HG03045 (cell line): ENCODE data around the gene ABCC5.
"Not testable (repeated sequence)": the region's sequence is repeated elsewhere in the genome, so short reads cannot be mapped to it uniquely, and the experiment has no call there.

Experiments used
- ATAC-seq: cut with Tn5 transposase; IDR thresholded peaks from one replicate; pipeline ENCODE4 v1.9.1; 2021; ENCODE audit warnings: mild to moderate bottlenecking, moderate library complexity; ENCODE audit not compliant: unreplicated experiment

Gene ABCC5

DNA sequence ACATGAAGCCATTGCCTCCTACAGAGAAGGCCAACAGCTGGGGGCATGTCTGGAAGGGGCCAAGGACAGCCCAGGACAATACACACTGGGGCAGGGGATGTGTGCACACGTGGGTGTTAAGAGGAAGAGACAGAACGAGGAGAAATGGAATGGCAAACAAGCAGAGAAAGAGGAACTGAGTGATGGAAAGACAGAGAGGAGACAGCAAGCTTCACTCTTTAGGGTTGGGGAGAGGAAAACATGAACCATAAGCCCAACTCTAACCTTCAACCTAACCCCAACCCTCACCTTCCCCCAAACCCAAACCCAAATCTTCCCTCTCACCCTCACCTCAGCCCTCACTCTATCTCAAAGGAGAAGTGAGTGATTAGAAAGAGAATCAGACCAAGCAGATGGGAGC, 121.1 kb downstream of the ABCC5 start:
- no peak for ATAC-seq

DNA sequence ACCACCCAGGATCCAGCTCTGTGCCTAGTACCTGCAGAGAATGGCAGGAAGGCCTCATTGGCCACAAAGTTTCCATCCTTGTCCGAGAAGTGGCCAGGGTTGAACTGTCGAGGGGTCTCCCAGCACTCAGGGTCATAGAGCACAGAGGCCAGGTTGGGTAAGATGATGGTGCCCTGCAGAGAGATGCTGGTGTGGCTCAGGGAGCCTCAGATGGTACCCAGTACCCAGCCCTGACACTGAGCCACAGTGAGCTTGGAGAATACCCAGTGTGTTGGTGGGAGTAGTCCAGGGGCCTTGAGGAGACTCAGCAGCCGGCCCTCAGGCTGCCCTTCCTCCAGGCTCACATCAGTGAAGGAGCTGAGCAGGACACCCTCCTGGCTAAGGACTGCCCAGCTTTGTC, 121.5 kb downstream of the ABCC5 start:
- ATAC-seq, result no peak

DNA sequence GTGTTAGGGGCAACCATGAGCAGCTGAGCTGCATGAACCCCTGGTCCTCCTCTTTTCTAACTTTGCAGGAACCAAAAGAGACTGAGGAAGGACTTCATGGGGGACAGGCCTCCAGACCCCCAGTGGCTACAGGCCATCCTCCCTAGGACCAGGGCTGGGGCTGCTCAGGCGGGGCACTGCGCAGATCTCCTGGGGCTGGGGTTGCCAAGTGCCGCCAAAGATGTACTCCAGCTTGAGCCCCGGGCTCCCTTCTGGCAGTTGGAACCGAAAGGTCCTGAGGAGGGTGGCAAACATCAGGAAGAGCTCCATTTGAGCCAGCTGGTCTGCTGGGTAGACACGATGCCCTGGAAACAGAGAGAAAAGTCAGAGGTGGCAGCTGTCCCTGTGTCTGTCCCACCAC, 121.9 kb downstream of the ABCC5 start:
- ATAC-seq, result no peak

DNA sequence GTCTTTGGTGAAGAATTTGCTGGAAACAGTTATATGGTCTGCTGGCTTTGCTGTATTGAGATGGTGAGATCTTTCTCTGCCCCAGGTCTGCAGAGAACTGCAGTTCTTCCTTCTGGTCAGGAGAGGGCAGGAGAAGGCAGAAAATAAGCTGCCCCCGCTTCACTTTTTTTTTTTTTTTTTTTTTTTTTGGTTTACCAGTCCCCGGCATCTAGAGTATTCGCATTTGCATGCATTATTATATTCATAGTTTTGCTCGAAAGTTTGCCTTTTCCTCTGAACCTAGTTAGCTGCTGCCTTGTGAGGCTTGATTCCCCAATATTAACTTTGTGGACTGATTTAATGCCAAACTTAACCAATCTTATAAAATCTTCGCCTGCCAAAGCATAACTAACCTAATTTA, 122.4 kb downstream of the ABCC5 start:
- ATAC-seq, result no peak

DNA sequence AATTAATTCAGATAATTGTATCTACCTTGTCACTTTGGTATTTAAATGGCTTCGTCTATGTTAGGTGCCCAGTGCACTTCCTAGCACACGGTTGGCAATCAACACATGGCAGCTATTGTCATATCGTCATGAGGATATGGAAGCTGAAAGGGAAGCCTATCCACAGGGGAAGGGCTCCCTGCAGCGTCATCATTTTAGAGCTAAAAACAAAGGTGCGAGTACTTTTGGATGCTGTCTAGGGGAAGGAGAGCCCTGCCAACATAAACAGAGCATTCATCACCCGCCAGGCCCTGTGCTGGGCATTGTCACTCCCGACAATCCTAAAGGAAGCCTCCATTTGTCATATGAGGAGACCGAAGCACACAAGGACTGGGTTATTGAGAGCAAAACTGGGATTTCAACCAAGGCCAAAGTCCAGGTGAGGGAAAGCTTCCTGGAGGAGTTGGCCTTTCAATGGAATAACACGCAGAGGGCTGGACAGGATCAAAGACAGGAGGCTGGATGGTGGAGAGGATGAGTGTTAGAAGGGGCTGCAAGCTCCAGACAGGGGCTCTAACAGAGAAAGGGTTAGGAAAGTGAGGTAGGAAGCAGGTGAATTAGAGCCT, 125.0 kb downstream of the ABCC5 start:
- no peak for ATAC-seq

DNA sequence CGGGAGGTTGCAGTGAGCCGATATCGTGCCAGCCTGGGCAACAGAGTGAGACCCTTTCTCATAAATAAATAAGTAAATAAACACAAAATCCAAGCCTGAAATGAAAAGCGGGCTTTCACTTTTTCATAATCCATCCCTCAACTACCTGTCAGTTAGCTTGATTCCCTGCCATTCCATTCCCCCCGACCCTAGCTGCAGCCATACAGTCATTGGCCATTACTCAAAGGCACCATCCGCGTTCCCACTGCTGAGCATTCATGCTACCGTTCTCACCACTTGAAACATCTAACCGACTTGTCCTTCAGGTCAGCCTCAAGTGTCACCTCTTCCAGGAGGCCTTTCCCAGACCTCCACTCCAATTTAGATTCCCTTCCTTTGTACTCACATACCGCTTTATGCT, 131.9 kb downstream of the ABCC5 start:
- ATAC-seq, result no peak

DNA sequence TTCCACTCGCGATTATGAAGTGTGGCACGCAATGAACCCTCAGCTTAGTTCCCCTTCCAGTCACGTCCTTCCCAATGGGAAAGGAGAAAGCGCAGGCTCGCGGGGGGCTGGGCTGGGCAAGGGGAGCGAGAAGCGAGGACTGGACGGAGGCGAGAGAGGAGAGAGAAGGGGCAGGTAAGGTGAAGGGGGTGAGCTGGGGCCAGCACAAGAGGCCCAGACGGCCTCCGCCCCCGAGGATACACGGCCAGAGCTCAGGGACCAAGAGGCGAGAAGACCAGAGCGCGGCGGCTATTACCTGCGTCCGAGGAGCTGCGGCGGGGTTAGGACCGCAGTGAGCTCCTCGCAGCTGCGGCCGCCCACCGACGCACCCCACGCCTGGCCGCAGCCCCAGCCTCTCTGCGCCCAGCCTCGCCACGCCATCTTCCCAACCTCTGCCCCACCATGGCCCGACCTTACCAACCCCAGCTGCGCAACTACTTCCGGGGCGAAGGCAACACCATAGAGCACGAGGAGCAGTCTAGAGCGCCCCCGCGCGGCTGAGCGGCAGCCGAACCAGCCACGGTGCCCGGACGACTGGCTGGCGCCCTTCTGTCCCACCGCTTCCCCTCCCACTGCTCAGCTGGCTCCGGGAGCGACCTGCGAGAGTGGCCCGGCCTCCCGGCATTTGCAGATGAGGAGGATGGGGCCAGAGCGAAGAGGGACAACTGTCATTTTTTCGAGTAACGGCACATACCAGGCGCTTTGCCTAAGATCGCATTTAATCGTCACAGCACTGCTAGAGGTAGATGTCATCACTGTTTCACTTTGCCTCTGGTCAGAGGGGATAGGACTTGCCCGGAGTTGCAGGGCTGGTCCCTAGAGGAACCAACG, 133.0 kb downstream of the ABCC5 start, which contains the start of gene PARL:
PARL (minus strand) TSS at position 454 of the 870 bp plus-strand sequence; CDS start at position 420, 34 bp downstream.
- ATAC-seq, result peak; percentile 99

DNA sequence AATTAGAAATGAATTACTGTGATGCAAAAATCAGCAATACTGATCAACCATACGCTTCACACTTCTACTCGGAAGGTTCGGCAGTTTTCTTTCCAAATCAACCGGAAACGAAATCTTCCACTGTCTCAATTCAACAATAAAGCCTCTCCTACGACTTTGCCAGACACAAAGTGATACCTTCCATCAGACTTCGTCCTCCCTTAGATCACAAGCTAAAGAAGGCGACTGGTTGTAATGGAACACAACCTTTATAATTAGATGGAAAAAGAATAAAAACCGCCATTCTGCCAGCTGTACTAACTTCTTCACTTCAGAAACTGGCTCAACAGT, 133.6 kb downstream of the ABCC5 start:
- ATAC-seq, result no peak

DNA sequence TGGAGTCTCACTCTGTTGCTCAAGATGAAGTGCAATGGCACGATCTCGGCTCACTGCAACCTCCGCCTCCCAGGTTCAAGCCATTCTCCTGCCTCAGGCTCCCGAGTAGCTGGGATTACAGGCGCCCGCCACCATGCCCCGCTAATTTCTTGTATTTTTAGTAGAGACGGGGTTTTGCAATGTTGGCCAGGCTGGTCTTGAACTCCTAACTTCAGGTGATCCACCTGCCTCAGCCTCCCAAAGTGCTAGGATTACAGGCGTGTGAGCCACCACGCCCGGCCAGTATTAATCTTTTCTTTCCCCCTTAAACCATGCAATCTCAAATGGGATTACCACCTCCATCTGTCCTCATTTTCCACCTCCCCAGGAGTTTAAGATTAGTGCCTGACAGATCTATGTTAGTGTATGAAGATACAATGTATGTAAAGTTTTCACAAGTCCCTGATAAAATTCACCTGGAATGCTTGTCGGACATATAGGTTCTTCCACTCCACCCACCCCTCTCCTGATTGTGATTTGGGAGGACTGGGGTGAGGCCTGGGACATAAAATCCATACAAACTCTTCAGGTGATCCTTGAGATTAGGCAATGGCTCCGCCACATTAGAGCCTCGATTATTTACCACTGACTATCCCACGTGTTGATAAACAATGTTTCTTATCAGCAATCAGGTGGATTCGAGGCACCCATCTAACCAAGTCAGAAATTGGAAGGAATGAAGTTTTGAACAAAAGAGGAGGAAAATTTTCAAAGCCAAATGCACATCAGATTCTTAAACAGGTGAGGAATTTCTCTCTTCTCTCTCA, 134.2 kb downstream of the ABCC5 start:
- no peak for ATAC-seq

DNA sequence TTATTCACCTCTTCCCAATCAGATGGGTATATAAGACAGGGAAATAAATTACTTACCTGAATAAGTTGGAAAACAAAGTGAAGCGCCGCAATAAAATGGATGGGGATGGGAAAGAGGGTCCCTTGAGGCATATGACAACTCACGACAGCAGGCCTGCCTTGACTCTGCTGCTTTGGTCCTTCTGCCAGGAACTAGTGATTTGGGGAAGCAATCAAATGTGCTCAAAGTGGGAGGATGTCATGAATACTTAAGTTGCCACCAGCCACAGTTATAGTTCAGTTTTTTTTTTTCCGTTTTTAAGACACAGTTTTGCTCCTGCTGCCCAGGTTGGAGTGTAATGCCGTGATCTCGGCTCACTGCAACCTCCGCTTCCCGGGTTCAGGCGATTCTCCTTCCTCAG, 137.6 kb downstream of the ABCC5 start:
- no peak for ATAC-seq

DNA sequence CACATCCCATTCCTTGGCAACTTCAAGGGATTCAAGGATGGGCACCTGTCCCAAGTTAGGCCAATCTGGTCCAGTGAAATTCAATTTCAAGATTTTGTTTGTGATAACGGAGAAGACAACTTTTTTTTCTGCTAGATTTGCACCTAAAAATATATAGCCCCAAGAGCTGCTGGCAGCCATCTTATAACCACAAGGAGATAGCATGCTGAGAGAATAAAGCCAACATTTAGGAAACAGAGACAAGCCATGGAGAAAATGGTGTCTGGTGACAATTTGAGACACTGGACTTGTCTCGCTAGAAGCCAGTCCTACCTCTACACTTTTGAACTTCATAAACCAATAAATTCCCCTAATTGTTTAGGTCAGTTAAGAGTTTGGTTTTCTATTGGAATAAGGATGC, 138.4 kb downstream of the ABCC5 start:
- no peak for ATAC-seq

DNA sequence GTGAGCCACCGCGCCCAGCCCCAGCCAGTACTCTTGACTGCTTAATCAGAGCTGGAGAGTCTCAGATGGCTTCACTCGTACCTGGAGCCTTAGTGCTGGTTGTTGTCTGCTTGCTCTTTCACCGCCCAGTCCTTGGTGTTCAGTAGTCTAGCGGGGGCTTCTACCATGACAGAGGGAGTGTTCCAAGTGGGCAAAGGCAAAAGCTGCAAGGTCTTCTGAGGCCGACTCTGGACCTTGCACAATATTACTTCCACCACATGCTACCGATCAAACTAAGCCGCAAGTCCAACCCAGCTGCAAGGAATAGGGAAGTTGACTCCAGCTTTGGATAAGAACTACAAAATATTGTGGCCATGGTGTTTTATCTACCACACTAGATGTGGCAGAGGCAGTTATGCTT, 139.6 kb downstream of the ABCC5 start:
- no peak for ATAC-seq

DNA sequence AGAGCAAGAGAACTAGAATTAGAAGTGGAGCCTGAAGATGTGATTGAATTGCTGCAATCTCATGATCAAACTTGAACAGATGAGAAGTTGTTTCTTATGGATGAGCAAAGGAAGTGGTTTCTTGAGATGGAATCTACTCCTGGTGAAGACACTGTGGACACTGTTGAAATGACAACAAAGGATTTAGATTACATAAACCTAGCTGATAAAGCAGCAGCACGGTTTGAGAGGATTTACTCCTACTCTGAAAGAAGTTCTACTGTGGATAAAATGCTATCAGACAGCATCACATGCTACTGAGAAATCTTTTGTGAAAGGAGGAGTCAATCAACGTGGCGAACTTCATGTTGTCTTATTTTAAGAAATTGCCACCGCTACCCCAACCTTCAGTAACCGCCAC, 140.5 kb downstream of the ABCC5 start:
- not testable (repeated sequence) for ATAC-seq

DNA sequence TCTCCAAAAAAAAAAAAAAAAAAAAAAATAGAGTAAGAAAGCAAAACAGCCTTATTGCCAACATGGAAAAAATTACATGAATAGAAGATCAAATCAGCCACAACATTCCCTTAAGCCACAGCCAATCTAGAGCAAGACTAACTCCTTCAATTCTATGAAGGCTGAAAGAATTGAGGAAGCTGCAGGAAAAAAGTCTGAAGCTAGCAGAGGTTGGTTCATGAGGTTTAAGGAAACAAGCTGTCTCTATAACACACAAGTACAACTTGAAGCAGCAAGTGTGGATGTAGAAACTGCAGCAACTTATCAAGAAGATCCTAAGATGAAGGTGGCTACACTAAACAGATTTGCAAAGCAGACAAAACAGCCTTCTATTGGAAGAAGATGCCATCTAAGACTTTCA, 142.3 kb downstream of the ABCC5 start:
- ATAC-seq, result no peak

DNA sequence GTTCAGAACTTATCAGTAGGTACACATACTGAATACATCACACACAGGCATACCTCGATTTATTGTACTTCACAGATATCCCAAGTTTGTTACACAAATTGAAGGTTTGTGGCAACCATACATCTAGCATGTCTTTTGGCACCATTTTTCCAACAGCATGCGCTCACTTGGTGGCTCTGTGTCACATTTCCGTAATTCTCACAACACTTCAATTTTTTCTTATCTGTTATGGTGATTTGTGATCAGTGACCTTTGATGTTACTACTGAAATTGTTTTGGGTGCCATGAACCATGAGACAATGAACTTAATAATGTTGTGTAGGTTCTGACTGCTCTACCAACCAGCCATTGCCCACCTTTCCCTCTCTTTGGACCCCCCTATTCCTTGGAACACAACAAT, 143.8 kb downstream of the ABCC5 start:
- no peak for ATAC-seq

DNA sequence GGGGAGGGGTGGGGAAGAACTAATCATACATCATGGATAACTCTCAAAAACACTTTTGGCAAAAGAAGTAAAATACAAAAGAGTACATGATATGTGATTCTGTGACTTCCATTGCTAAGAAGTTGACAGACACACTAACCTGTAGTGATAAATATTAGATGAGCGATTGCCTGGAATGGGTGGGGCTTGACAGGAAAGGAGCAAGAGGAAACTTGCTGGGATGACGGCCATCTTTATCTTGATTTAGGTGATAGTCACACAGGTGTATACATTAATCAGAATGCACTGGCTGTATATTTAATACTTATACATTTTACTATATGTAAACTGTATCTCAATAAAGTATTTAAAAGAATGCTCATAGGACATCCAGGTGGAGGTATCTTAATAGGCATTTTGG, 146.1 kb downstream of the ABCC5 start:
- ATAC-seq, result no peak

DNA sequence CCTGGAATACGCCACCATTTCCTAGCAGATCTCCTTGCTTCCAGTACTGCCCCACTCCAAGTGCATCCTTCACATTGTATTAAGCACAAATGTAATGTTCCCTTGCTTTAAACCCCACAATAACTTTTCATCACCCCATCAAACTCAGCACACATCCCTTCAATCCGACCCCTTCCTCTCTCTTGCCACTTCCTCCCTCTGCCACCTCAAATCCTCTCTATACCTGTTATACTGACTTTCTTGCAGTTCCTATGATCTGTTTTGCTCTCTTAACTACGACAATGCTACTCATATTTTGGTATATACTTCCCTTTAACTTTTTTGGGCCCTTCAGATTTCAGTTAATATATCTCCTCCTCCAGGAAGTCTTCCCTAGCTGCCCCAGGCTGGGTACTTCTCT, 147.1 kb downstream of the ABCC5 start:
- no peak for ATAC-seq
